Loucy (cell line): ENCODE measurements around the gene C22orf42.

Experiments
- EZH2phosphoT487 ChIP-seq: fragments of 200-600 bp; IDR thresholded peaks from 2 replicates; pipeline ENCODE4 v1.6.1; 2018; ENCODE audit warnings: antibody characterized with exemption, mild to moderate bottlenecking, moderate library complexity, borderline replicate concordance
- TF ChIP-seq, protein P1 (sequence below): fragments of 200-600 bp; sonication (generic); conservative IDR thresholded peaks from 2 replicates; pipeline ENCODE4 v1.5.1; 2014; ENCODE audit warnings: mild to moderate bottlenecking, antibody characterized with exemption, low read length

DNA sequence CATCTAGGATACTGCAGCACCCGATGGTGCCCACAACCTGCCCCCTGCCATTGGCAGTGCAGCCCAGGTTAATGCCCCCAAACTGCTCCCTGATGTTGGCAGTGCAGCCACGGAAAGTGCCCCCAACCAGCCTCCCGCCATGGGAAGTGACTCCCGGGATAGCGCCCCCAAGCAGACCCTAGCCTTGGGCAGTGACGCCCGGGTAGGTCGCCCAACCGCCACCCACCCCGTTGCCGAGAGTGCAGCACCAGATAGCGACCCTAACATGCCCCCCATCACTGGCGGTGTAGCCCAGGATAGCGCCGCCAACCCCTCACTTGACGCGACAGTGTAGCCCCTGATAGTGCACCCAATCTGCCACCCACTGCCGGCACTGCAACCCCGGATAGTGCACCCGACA lies 38.5 kb downstream of the C22orf42 start:
- TF ChIP-seq, protein P1, sequence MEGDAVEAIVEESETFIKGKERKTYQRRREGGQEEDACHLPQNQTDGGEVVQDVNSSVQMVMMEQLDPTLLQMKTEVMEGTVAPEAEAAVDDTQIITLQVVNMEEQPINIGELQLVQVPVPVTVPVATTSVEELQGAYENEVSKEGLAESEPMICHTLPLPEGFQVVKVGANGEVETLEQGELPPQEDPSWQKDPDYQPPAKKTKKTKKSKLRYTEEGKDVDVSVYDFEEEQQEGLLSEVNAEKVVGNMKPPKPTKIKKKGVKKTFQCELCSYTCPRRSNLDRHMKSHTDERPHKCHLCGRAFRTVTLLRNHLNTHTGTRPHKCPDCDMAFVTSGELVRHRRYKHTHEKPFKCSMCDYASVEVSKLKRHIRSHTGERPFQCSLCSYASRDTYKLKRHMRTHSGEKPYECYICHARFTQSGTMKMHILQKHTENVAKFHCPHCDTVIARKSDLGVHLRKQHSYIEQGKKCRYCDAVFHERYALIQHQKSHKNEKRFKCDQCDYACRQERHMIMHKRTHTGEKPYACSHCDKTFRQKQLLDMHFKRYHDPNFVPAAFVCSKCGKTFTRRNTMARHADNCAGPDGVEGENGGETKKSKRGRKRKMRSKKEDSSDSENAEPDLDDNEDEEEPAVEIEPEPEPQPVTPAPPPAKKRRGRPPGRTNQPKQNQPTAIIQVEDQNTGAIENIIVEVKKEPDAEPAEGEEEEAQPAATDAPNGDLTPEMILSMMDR: no peak
- no peak for TF ChIP-seq EZH2phosphoT487
